ENCODE results near the gene SMIM38. TPM values are rescaled to one million over a fixed set of nuclear protein-coding genes. Genes with fewer than 3 reads are reported as not detected.

SMIM38 gene
- total RNA-seq, 4 donors from 2014 or later: 0.45 to 2.3 (median 2.0) TPM; not detected in 1

DNA sequence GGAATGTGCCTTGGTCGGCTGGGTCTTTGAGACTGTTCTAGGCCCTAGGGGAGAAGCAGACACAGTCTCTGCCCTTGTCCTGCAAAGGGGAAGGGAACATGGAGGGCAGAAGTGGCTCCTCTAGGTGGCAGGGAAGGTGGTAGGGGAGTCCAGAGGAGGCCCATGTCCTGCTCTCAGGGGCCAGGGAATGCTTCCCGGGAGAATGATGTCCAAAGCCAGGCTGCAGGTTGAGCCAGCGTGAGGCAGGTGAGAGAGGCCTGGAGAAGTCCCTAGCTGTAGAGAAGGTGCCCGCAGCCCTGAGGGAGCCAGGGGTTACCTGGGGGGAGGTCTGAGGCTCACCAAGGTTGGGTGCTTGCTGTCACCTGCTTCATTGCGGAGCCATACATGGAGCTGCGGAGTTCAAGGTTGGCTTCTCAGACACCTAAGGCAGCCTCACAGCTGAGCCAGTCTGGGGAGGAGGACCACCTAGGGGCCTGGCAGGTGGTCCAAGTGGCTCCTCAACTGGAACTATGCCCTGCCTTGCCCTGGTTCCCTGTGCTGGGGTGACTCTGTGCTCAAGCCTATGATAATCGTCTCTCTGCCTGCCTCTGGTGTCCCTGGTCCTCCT is 46.1 kb downstream of the SMIM38 start:
- H3K27ac ChIP-seq: no peak overlapping the region
- 84 to 87% methylated on average over 3 to 6 of the region's 7 CpGs for WGBS, 2 donors
- no peaks in the 10 kb centered on the region for H3K9me3 ChIP-seq
- intact Hi-C loops (cut with DNase I): no loop called here
- H3K36me3 ChIP-seq: no peaks in the 10 kb centered on the region
- no peaks in the 10 kb centered on the region for H3K4me1 ChIP-seq
- no peaks in the 10 kb centered on the region for H3K27me3 ChIP-seq
- TF ChIP-seq, protein P1, sequence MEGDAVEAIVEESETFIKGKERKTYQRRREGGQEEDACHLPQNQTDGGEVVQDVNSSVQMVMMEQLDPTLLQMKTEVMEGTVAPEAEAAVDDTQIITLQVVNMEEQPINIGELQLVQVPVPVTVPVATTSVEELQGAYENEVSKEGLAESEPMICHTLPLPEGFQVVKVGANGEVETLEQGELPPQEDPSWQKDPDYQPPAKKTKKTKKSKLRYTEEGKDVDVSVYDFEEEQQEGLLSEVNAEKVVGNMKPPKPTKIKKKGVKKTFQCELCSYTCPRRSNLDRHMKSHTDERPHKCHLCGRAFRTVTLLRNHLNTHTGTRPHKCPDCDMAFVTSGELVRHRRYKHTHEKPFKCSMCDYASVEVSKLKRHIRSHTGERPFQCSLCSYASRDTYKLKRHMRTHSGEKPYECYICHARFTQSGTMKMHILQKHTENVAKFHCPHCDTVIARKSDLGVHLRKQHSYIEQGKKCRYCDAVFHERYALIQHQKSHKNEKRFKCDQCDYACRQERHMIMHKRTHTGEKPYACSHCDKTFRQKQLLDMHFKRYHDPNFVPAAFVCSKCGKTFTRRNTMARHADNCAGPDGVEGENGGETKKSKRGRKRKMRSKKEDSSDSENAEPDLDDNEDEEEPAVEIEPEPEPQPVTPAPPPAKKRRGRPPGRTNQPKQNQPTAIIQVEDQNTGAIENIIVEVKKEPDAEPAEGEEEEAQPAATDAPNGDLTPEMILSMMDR (IDR thresholded peaks at IDR 0.05): no peak
- TF ChIP-seq POLR2A (IDR thresholded peaks at IDR 0.05): no peak
- DNase-seq: no peak
- H3K4me3 ChIP-seq (replicated peaks in 1 of 3): no peak overlapping the region

DNA sequence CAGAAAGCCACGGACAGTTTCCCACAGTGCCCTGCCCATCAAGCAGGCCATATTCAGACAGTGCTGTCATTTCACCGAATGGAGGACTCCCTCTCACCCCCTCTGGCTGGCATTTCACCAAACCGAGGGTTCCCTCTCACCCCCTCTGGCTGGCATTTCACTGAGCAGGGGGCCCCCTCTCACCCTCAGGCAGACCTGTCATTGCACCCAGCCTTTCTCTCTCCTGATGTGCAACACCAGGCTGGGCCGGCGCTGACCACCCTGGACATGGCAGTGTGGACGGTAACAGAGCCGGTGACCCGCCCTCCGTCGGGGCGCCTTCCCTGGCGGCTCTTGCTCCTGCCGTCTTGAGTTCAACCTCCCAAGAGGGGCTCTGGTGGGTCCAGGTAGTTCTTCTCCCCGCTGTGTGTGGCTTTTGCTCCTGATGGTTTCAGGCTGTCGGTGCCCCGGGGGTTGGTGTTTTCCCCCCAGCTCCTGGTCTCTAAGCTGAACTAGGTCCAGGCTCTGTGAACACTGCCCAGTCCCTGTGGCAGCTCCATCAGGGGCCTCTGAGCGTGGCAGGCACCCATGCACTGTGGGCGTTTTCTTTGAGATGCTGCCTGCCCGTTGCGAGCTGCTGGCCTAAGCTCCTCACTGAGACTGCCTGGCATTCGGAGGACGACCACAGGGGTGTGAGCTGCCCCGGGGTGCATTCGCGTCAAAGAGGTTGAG is 46.9 kb downstream of the SMIM38 start:
- H3K4me1 ChIP-seq: no peaks in the 10 kb centered on the region
- H3K36me3 ChIP-seq: no peaks in the 10 kb centered on the region
- H3K9me3 ChIP-seq: no peaks in the 10 kb centered on the region
- TF ChIP-seq POLR2A (IDR thresholded peaks at IDR 0.05): no peak
- TF ChIP-seq, protein P1 (IDR thresholded peaks at IDR 0.05): no peak
- H3K4me3 ChIP-seq (replicated peaks in 1 of 3): no peak overlapping the region
- H3K27ac ChIP-seq: no peak overlapping the region
- 90 to 93% methylated on average over 17 to 21 of the region's 25 CpGs for WGBS, 2 donors
- H3K27me3 ChIP-seq: no peaks in the 10 kb centered on the region
- intact Hi-C loops (cut with DNase I): no loop called here
- DNase-seq: no peak

DNA sequence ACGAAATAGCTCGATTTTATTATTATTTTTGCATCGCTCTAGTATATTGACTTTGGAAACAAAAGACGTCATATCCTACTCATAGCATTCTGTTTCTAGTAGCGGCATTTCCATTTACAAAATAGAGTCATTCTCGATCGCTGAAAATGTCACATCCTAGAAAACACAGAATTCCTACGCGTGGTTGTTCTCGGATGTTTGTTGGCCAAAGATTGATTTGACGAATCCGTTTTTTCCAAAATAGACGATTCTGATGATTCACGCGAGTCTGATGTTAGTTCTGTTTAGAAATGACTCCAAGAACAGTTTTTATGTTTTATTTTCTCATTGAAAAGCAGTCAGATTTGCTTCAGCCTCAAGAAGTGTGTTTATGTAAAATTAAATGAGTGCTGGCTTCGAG is 47.6 kb downstream of the SMIM38 start:
- H3K27ac ChIP-seq: no peak overlapping the region
- no peaks in the 10 kb centered on the region for H3K4me1 ChIP-seq
- no peak overlapping the region for H3K4me3 ChIP-seq (replicated peaks in 1 of 3)
- 84 to 86% methylated on average over 16 of the region's 16 CpGs for WGBS, 2 donors
- TF ChIP-seq, protein P1 (IDR thresholded peaks at IDR 0.05): no peak
- TF ChIP-seq POLR2A (IDR thresholded peaks at IDR 0.05): no peak
- H3K9me3 ChIP-seq: no peaks in the 10 kb centered on the region
- H3K27me3 ChIP-seq: no peaks in the 10 kb centered on the region
- no peak for DNase-seq
- intact Hi-C loops (cut with DNase I): no loop called here
- H3K36me3 ChIP-seq: no peaks in the 10 kb centered on the region

DNA sequence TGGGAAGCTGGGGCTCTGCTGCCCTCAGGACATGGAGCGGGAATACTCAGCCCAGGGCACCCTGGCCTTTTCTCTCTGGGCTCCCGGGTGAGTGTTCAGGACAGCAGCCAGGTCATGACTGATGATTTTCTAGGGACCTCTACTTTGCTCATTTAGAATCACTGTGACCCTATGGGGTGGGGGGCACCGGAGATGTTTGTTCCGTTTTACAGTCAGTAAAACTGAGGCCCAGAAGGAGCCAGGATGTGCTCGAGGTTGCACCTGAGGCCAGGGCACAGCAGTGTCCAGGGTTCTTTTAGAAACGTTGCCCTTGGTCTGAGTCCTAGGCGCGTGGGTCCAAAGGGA is 48.1 kb downstream of the SMIM38 start:
- DNase-seq: no peak
- no peak overlapping the region for H3K4me3 ChIP-seq (replicated peaks in 1 of 3)

More for the DNA sequence above, 48.1 kb downstream of the SMIM38 start:
- H3K9me3 ChIP-seq: no peaks in the 10 kb centered on the region
- no peaks in the 10 kb centered on the region for H3K4me1 ChIP-seq
- TF ChIP-seq POLR2A (IDR thresholded peaks at IDR 0.05): no peak
- TF ChIP-seq, protein P1 (IDR thresholded peaks at IDR 0.05): no peak
- 86 to 87% methylated on average over 6 to 8 of the region's 8 CpGs for WGBS, 2 donors
- H3K27ac ChIP-seq: no peak overlapping the region
- intact Hi-C loops (cut with DNase I): no loop called here
- H3K36me3 ChIP-seq: no peaks in the 10 kb centered on the region
- H3K27me3 ChIP-seq: no peaks in the 10 kb centered on the region
